HepG2 (cell line): ENCODE data around the gene CACNA1H. TPM values are rescaled to one million over a fixed set of nuclear protein-coding genes. Genes with fewer than 3 reads are reported as not detected.
A peak's percentile ranks its signal among the peaks of the same experiment; 100 is the strongest.

Experiments
- ATAC-seq: fragments of 200-7000 bp; cut with Tn5 transposase; 3 replicates; pipeline ENCODE4 v1.9.1; 2020; ENCODE audit warnings: mild to moderate bottlenecking, moderate library complexity
- BruUV-seq: library from RNA; stranded (reverse); fragments of 400-500 nt; replicated peaks from 2 replicates; lab custom pipeline; 2021; lab: Mats Ljungman, UMichigan
- CTCF ChIA-PET: fragments of 300-600 bp; formaldehyde crosslinking; extraction: SDS; loops from one replicate; lab custom pipeline; 2021; ENCODE audit warnings: low total read pairs, inconsistent platforms, low intra/inter-chr PET ratio; lab: Yijun Ruan, JAX
- POLR2A ChIA-PET: fragments of 350-600 bp; sonication (Branson Sonifier 250); formaldehyde crosslinking; loops from one replicate; lab custom pipeline; 2020; ENCODE audit warnings: antibody characterized with exemption, inconsistent platforms; lab: Yijun Ruan, JAX
- DNase-seq: peaks from one replicate; pipeline ENCODE4 v3.0.0-alpha.2; 2015; ENCODE audit warnings: low spot score
- FAIRE-seq: peaks from 3 replicates; lab custom pipeline; 2011; peaks lifted over from hg19 to GRCh38; lab: Jason Lieb, UNC
- H2AFZ ChIP-seq: one replicate; pipeline ENCODE4 v1.6.1; 2011; ENCODE audit warnings: low read length, inconsistent platforms
- H3K27ac ChIP-seq: fragments of 300-600 bp; 3 replicates; pipeline ENCODE4 v1.8.0; 2011; ENCODE audit warnings: mixed run types, mild to moderate bottlenecking, mixed read lengths, low read length, inconsistent platforms; ENCODE audit not compliant: insufficient read depth; ENCODE audit errors: extremely low read length
- H3K27me3 ChIP-seq, 2 experiments: fragments of 200-600 bp in 1 of 2; 2 replicates in 1 of 2; 3 replicates in 1 of 2; pipeline versions ENCODE4 v1.6.0 to v1.8.0; 2011; ENCODE audit warnings: low read length in 2 of 2, mild to moderate bottlenecking in 2 of 2, moderate library complexity in 2 of 2, inconsistent platforms in 1 of 2; ENCODE audit not compliant: insufficient read depth in 2 of 2, control insufficient read depth in 1 of 2
- H3K36me3 ChIP-seq, 2 experiments: fragments of 200-600 bp in 1 of 2; replicated peaks in 1 of 2; 2 replicates in 1 of 2; 3 replicates in 1 of 2; pipeline versions ENCODE4 v1.5.1 to v1.8.0; 2011; ENCODE audit warnings: low read length in 2 of 2, inconsistent platforms in 1 of 2; ENCODE audit not compliant: insufficient read depth in 2 of 2, control insufficient read depth in 1 of 2
- H3K4me1 ChIP-seq: 2 replicates; pipeline ENCODE4 v1.5.1; 2012; ENCODE audit warnings: low read length, inconsistent platforms; ENCODE audit not compliant: insufficient read depth
- H3K4me2 ChIP-seq: 2 replicates; pipeline ENCODE4 v1.6.0; 2011; ENCODE audit warnings: low read depth, low read length, inconsistent platforms
- H3K4me3 ChIP-seq, 3 experiments: fragments of 200-600 bp in 1 of 3; sonication (generic), shearing (Covaris generic) in 1 of 3; replicated peaks in 1 of 3; 2 replicates each; pipeline ENCODE4 v1.5.1; 2011 to 2016; ENCODE audit warnings: low read length in 3 of 3, inconsistent platforms in 2 of 3, low read depth in 2 of 3, mild to moderate bottlenecking in 2 of 3, control low read depth in 1 of 3, mixed read lengths in 1 of 3; ENCODE audit not compliant: insufficient read depth in 1 of 3
- H3K79me2 ChIP-seq: one replicate; pipeline ENCODE4 v1.6.1; 2011; ENCODE audit warnings: low read length, inconsistent platforms; ENCODE audit not compliant: insufficient read depth
- H3K9ac ChIP-seq: 2 replicates; pipeline ENCODE4 v1.6.0; 2011; ENCODE audit warnings: mild to moderate bottlenecking, low read depth, low read length, inconsistent platforms; ENCODE audit not compliant: insufficient read depth
- H3K9me3 ChIP-seq: 2 replicates; pipeline ENCODE4 v1.5.1; 2012; ENCODE audit warnings: mild to moderate bottlenecking, low read length
- H4K20me1 ChIP-seq: 2 replicates; pipeline ENCODE4 v1.6.0; 2011; ENCODE audit warnings: inconsistent platforms, mild to moderate bottlenecking, low read length, moderate library complexity; ENCODE audit not compliant: insufficient read depth
- MNT ChIP-seq: fragments of 450-650 bp; IDR thresholded peaks from 2 replicates; pipeline ENCODE4 v1.6.1; 2016
- NONO ChIP-seq, 2 experiments: fragments of 450-650 bp in 1 of 2; sonication (generic) in 1 of 2; formaldehyde crosslinking in 1 of 2; IDR thresholded peaks in 1 of 2; conservative IDR thresholded peaks in 1 of 2; 2 replicates each; pipeline versions ENCODE4 v1.6.1 to v1.8.0; 2017 to 2022; ENCODE audit warnings: mild to moderate bottlenecking in 1 of 2, missing genetic modification reagents in 1 of 2, moderate library complexity in 1 of 2
- ZFYVE20 ChIP-seq: sonication (generic); formaldehyde crosslinking; IDR thresholded peaks from 2 replicates; pipeline ENCODE4 v1.8.0; 2023; ENCODE audit warnings: low read depth, mild to moderate bottlenecking, moderate library complexity, missing genetic modification reagents, borderline replicate concordance
- ZNF280D ChIP-seq: sonication (generic); formaldehyde crosslinking; IDR thresholded peaks from 2 replicates; pipeline ENCODE4 v1.5.1; 2020; ENCODE audit warnings: mild to moderate bottlenecking, missing genetic modification reagents
- ZNF281 ChIP-seq: sonication (generic); formaldehyde crosslinking; IDR thresholded peaks from 2 replicates; pipeline ENCODE4 v1.4.0; 2020; ENCODE audit warnings: missing genetic modification reagents, borderline replicate concordance
- ZNF709 ChIP-seq: sonication (generic); formaldehyde crosslinking; IDR thresholded peaks from 2 replicates; pipeline ENCODE4 v1.5.0; 2020; ENCODE audit warnings: mild to moderate bottlenecking, missing genetic modification reagents
- WGBS: methylation state at CpG from one replicate; pipeline ENCODE4 v1.1.6; 2017; ENCODE audit warnings: low lambda C conversion rate; 5-methylcytosine and 5-hydroxymethylcytosine counted together
- in situ Hi-C: cut with HindIII; loops from 2 replicates; pipeline ENCODE4 v1.10.0; 2017; ENCODE audit warnings: low pct_unique_long_range_greater_than_20kb; ENCODE audit not compliant: extremely low pct_ligation_motif_present
- intact Hi-C: fragments of 100-400 bp; cut with micrococcal nuclease; formaldehyde crosslinking; loops from one replicate; pipeline ENCODE4 v1.10.0; 2022; ENCODE audit not compliant: unreplicated experiment
- polyA plus RNA-seq, 8 experiments: library from polyadenylated mRNA; depleted of rRNA in 3 of 8; stranded (reverse) in 7 of 8; unstranded in 1 of 8; fragments of >200 nt; fragmentation: Illumina TruSeq in 4 of 8; extraction: Trizol in 4 of 8; gene quantifications; 2 replicates each; pipeline versions ENCODE4 v1.2.1 to v1.2.3, GENCODE V29; 2011 to 2016; ENCODE audit warnings: low read depth in 4 of 8, missing spikeins in 1 of 8, mixed read lengths in 1 of 8; ENCODE audit not compliant: insufficient read depth in 1 of 8
- total RNA-seq, 5 experiments: library from RNA; depleted of rRNA; stranded (reverse); fragments of >200 nt; fragmentation: Illumina TruSeq; extraction: Trizol; gene quantifications; 2 replicates each; pipeline ENCODE4 v1.2.3, GENCODE V29; 2016; ENCODE audit warnings: low read depth in 1 of 5

Gene CACNA1H
- total and polyA plus RNA-seq, 2 of the 13 experiments (the other 11 are each of a cell fraction or from before 2014, with no cell fraction given), result 0.40 to 1.8 TPM

GRCh38 chr16:1264345-1265089 lies 111.6 kb downstream of the CACNA1H start:
- intact Hi-C loops, result no loop called here
- H3K27me3 ChIP-seq, result peaks cover 11 to 61% of the 10 kb centered on the region in 2 experiments
- TF ChIP-seq ZFYVE20 (CRISPR knock-in tag), result no peak
- TF ChIP-seq ZNF709, result no peak
- TF ChIP-seq ZNF281, result no peak
- no peak for TF ChIP-seq ZNF280D (CRISPR knock-in tag)
- peak; percentile 85 for TF ChIP-seq MNT
- no peak for TF ChIP-seq NONO (IDR thresholded peaks at IDR 0.05)
- no peak for TF ChIP-seq NONO (CRISPR knock-in tag; conservative IDR thresholded peaks at IDR 0.05)
- TF ChIP-seq, all 625 proteins: peak for 1
- no peak overlapping the region for H3K4me2 ChIP-seq
- no TSS peak for BruUV-seq
- DNase-seq (no peak), ATAC-seq (no peak), FAIRE-seq (no peak)
- 68% methylated on average over 16 of the region's 16 CpGs for WGBS
- no peak overlapping the region for H3K27ac ChIP-seq
- no peak overlapping the region for H3K9ac ChIP-seq
- H3K4me1 ChIP-seq, result no peaks in the 10 kb centered on the region
- no peak overlapping the region for H3K4me3 ChIP-seq
- no peaks in the 10 kb centered on the region for H3K79me2 ChIP-seq
- no peaks in the 10 kb centered on the region for H3K9me3 ChIP-seq
- POLR2A ChIA-PET, result no interaction called here
- no peaks in the 10 kb centered on the region for H4K20me1 ChIP-seq
- CTCF ChIA-PET, result no interaction called here
- no peaks in the 10 kb centered on the region for H3K36me3 ChIP-seq
- in situ Hi-C loops, result no loop called here
- no peak overlapping the region for H2AFZ ChIP-seq
